22Rv1 (cell line): ENCODE measurements around the gene NMBR.
"Not testable (repeated sequence)": the region's sequence is repeated elsewhere in the genome, so short reads cannot be mapped to it uniquely, and the experiment has no call there.

Experiments used
- ZFX ChIP-seq: fragments of 450-650 bp; IDR thresholded peaks from 2 replicates; pipeline ENCODE4 v1.6.1; 2017; ENCODE audit warnings: antibody characterized with exemption, borderline replicate concordance
- TF ChIP-seq, protein P1 (sequence below): fragments of 450-650 bp; IDR thresholded peaks from 2 replicates; pipeline ENCODE4 v1.5.1; 2017; ENCODE audit warnings: mild to moderate bottlenecking

DNA sequence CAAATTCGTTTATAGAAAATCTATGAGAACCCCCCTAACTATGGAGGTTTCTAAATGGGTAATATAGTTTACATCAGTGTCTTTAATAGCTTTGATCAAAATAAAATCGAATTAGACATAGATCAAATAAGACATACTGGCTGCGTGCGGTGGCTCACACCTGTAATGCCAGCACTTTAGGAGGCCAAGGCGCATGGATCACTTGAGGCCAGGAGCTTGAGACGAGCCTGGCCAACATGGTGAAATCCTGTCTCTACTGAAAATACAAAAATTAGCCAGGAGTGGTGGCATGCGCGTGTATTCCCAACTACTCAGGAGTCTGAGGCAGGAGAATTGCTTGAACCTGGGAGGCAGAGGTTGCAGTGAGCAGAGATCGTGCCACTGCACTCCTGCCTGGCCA, 36.1 kb downstream of the NMBR start:
- TF ChIP-seq, protein P1, sequence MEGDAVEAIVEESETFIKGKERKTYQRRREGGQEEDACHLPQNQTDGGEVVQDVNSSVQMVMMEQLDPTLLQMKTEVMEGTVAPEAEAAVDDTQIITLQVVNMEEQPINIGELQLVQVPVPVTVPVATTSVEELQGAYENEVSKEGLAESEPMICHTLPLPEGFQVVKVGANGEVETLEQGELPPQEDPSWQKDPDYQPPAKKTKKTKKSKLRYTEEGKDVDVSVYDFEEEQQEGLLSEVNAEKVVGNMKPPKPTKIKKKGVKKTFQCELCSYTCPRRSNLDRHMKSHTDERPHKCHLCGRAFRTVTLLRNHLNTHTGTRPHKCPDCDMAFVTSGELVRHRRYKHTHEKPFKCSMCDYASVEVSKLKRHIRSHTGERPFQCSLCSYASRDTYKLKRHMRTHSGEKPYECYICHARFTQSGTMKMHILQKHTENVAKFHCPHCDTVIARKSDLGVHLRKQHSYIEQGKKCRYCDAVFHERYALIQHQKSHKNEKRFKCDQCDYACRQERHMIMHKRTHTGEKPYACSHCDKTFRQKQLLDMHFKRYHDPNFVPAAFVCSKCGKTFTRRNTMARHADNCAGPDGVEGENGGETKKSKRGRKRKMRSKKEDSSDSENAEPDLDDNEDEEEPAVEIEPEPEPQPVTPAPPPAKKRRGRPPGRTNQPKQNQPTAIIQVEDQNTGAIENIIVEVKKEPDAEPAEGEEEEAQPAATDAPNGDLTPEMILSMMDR, result not testable (repeated sequence)
- not testable (repeated sequence) for TF ChIP-seq ZFX
